A549 (cell line): ENCODE measurements around the gene LOXL4.

Source experiments
- CTCF ChIP-seq: fragments of >200 bp; sonication (Bioruptor Twin); formaldehyde crosslinking; IDR thresholded peaks from 3 replicates; pipeline ENCODE4 v1.5.1; 2016
- KDM1A ChIP-seq: fragments of 200-600 bp; sonication (generic); IDR thresholded peaks from 2 replicates; pipeline ENCODE4 v1.6.1; 2016; ENCODE audit warnings: low read depth, mild to moderate bottlenecking
- MAX ChIP-seq: IDR thresholded peaks from 2 replicates; pipeline ENCODE4 v1.6.1; 2012
- POLR2AphosphoS2 ChIP-seq: conservative IDR thresholded peaks from 2 replicates; pipeline ENCODE4 v1.6.1; 2012; ENCODE audit warnings: low read length, improper control_type of control experiment, inconsistent platforms
- USF2 ChIP-seq: fragments of 450-650 bp; IDR thresholded peaks from 2 replicates; pipeline ENCODE4 v1.6.1; 2014; ENCODE audit warnings: antibody characterized with exemption

GRCh38 chr10:98258683-98259454 is 9.1 kb downstream of the LOXL4 start:
- TF ChIP-seq CTCF (no peak), USF2 (no peak), KDM1A (no peak), POLR2AphosphoS2 (no peak), MAX (no peak)
